Keratinocyte (primary cell): ENCODE data around the gene PRRG1. TPM values are rescaled to one million over a fixed set of nuclear protein-coding genes. Genes with fewer than 3 reads are reported as not detected.

Experiments
- DNase-seq: peaks from one replicate; pipeline ENCODE4 v3.0.0-alpha.2; 2011; ENCODE audit warnings: low read depth, missing footprints, low spot score
- FAIRE-seq: peaks from 2 replicates; lab custom pipeline; 2011; peaks lifted over from hg19 to GRCh38; lab: Jason Lieb, UNC
- H2AFZ ChIP-seq: 2 replicates; pipeline ENCODE4 v1.6.0; 2012; ENCODE audit warnings: low read length, control low read depth, inconsistent platforms; ENCODE audit not compliant: control insufficient read depth
- H3K27ac ChIP-seq: 2 replicates; pipeline ENCODE4 v1.5.1; 2011; ENCODE audit warnings: low read length; ENCODE audit not compliant: control insufficient read depth, insufficient read depth
- H3K27me3 ChIP-seq: 3 replicates; pipeline ENCODE4 v1.6.0; 2011; ENCODE audit warnings: low read length; ENCODE audit not compliant: control insufficient read depth, insufficient read depth; ENCODE audit errors: extremely low read depth
- H3K36me3 ChIP-seq, 2 experiments: 2 replicates in 1 of 2; 3 replicates in 1 of 2; pipeline ENCODE4 v1.5.1; 2011; ENCODE audit warnings: low read length in 2 of 2, mild to moderate bottlenecking in 1 of 2; ENCODE audit not compliant: control insufficient read depth in 2 of 2, insufficient read depth in 2 of 2; ENCODE audit errors: extremely low read depth in 1 of 2
- H3K4me1 ChIP-seq: 3 replicates; pipeline ENCODE4 v1.5.1; 2011; ENCODE audit warnings: low read length; ENCODE audit not compliant: control insufficient read depth, insufficient read depth; ENCODE audit errors: extremely low read depth
- H3K4me2 ChIP-seq: 3 replicates; pipeline ENCODE4 v1.6.0; 2011; ENCODE audit warnings: low read depth, low read length; ENCODE audit not compliant: control insufficient read depth, insufficient read depth; ENCODE audit errors: extremely low read depth
- H3K4me3 ChIP-seq, 3 experiments: fragments of 200-600 bp in 1 of 3; sonication (generic) in 1 of 3; 2 replicates in 2 of 3; 3 replicates in 1 of 3; pipeline ENCODE4 v1.5.1; 2011 to 2016; ENCODE audit warnings: low read length in 3 of 3, mild to moderate bottlenecking in 3 of 3, control low read depth in 2 of 3, inconsistent platforms in 1 of 3, low read depth in 1 of 3, mixed read lengths in 1 of 3, mixed run types in 1 of 3, moderate library complexity in 1 of 3; ENCODE audit not compliant: control insufficient read depth in 2 of 3, insufficient read depth in 2 of 3; ENCODE audit errors: extremely low read depth in 1 of 3
- H3K79me2 ChIP-seq: 2 replicates; pipeline ENCODE4 v1.6.0; 2012; ENCODE audit warnings: low read length; ENCODE audit not compliant: control insufficient read depth, insufficient read depth
- H3K9ac ChIP-seq: 3 replicates; pipeline ENCODE4 v1.6.0; 2011; ENCODE audit warnings: low read length; ENCODE audit not compliant: control insufficient read depth, insufficient read depth; ENCODE audit errors: extremely low read depth
- H3K9me1 ChIP-seq: 3 replicates; pipeline ENCODE4 v1.6.0; 2011; ENCODE audit warnings: low read length; ENCODE audit not compliant: control insufficient read depth, insufficient read depth; ENCODE audit errors: extremely low read depth
- H3K9me3 ChIP-seq: 2 replicates; pipeline ENCODE4 v1.5.1; 2012; ENCODE audit warnings: low read depth, low read length; ENCODE audit not compliant: control insufficient read depth
- H4K20me1 ChIP-seq: 3 replicates; pipeline ENCODE4 v1.6.0; 2011; ENCODE audit warnings: low read length; ENCODE audit not compliant: control insufficient read depth, insufficient read depth; ENCODE audit errors: extremely low read depth
- EZH2 ChIP-seq: IDR thresholded peaks from one replicate; pipeline ENCODE4 v1.6.1; 2012; ENCODE audit warnings: inconsistent platforms, mild to moderate bottlenecking, low read length, moderate library complexity
- dilution Hi-C: fragments of 300-500 bp; cut with MboI; formaldehyde crosslinking; loops from one replicate; pipeline ENCODE4 v1.7.0; 2020; ENCODE audit warnings: low sequenced_read_pairs; ENCODE audit not compliant: extremely low pct_ligation_motif_present
- polyA plus RNA-seq, 5 experiments: library from polyadenylated mRNA; depleted of rRNA in 3 of 5; stranded (reverse) in 3 of 5; stranded (forward) in 1 of 5; unstranded in 1 of 5; fragments of >200 nt; gene quantifications; 1 replicate in 1 of 5; 2 replicates in 3 of 5; 3 replicates in 1 of 5; pipeline versions ENCODE4 v1.2.1 to v1.2.3, GENCODE V29; 2011 to 2012; ENCODE audit warnings: missing spikeins in 2 of 5, low read depth in 1 of 5, low replicate concordance in 1 of 5
- TF ChIP-seq, protein P1 (sequence below), 3 experiments: IDR thresholded peaks in 1 of 3; conservative IDR thresholded peaks in 1 of 3; optimal IDR thresholded peaks in 1 of 3; 2 replicates in 2 of 3; 3 replicates in 1 of 3; pipeline versions ENCODE3 to v1.5.1; 2011; ENCODE audit warnings: low read length in 3 of 3, mild to moderate bottlenecking in 3 of 3, moderate library complexity in 2 of 3, control low read depth in 1 of 3, inconsistent platforms in 1 of 3; ENCODE audit not compliant: insufficient read depth in 2 of 3; ENCODE audit errors: extremely low read depth in 1 of 3

Gene PRRG1
- polyA plus RNA-seq, 1 donor (not counting 4 experiments of a cell fraction or from before 2014, with no cell fraction given) = 29.2 TPM

GRCh38 chrX:37371578-37371991, 22.4 kb downstream of the PRRG1 start:
- Histone ChIP-seq H3K9me3 (no peaks in the 10 kb centered on the region), H3K4me2 (no peak overlapping the region), H3K9me1 (no peaks in the 10 kb centered on the region), H3K27me3 (no peaks in the 10 kb centered on the region), H4K20me1 (no peaks in the 10 kb centered on the region), H3K4me1 (no peaks in the 10 kb centered on the region), H3K36me3 (no peaks in the 10 kb centered on the region), H2AFZ (no peak overlapping the region), H3K79me2 (peaks cover 47% of the 10 kb centered on the region), H3K27ac (no peak overlapping the region), H3K4me3 (no peak overlapping the region), H3K9ac (no peak overlapping the region)
- dilution Hi-C loops = no loop called here
- no peak for DNase-seq
- no peak for FAIRE-seq
- TF ChIP-seq, protein P1, sequence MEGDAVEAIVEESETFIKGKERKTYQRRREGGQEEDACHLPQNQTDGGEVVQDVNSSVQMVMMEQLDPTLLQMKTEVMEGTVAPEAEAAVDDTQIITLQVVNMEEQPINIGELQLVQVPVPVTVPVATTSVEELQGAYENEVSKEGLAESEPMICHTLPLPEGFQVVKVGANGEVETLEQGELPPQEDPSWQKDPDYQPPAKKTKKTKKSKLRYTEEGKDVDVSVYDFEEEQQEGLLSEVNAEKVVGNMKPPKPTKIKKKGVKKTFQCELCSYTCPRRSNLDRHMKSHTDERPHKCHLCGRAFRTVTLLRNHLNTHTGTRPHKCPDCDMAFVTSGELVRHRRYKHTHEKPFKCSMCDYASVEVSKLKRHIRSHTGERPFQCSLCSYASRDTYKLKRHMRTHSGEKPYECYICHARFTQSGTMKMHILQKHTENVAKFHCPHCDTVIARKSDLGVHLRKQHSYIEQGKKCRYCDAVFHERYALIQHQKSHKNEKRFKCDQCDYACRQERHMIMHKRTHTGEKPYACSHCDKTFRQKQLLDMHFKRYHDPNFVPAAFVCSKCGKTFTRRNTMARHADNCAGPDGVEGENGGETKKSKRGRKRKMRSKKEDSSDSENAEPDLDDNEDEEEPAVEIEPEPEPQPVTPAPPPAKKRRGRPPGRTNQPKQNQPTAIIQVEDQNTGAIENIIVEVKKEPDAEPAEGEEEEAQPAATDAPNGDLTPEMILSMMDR (optimal IDR thresholded peaks at IDR 0.05 in 1 of 3, IDR thresholded peaks at IDR 0.05 in 1 of 3, conservative IDR thresholded peaks at IDR 0.05 in 1 of 3; ENCODE audit: extremely low read depth in 1 of 3, insufficient read depth in 2 of 3, low read length in 3 of 3) = no peak
- TF ChIP-seq EZH2 = no peak

DNA sequence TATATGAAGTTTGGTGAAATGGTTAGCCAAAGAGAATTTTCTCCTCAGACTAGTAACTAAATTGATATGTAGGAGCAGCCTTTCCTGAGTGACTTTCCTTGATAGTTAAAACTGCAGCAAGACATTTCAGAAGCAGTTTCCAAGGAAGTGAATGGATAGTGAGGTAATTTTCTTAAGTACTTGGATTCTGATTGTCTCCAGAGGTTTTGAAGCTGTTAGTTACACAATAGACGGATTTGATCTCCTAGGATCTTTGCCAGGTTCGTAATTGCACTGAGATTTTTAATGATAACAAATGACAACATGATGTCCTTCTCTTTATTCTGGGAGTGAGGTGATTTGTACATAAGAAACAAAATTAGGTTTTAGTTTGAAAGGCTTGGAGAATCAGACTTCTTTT, 29.2 kb downstream of the PRRG1 start:
- peaks cover 2% of the 10 kb centered on the region for H3K4me1 ChIP-seq
- no peaks in the 10 kb centered on the region for H3K9me1 ChIP-seq
- DNase-seq (no peak), FAIRE-seq (no peak)
- dilution Hi-C loops = no loop called here
- no peaks in the 10 kb centered on the region for H3K36me3 ChIP-seq
- no peak overlapping the region for H2AFZ ChIP-seq
- TF ChIP-seq EZH2 = no peak
- TF ChIP-seq, protein P1 (optimal IDR thresholded peaks at IDR 0.05 in 1 of 3, IDR thresholded peaks at IDR 0.05 in 1 of 3, conservative IDR thresholded peaks at IDR 0.05 in 1 of 3; ENCODE audit: extremely low read depth in 1 of 3, insufficient read depth in 2 of 3, low read length in 3 of 3) = no peak
- H3K4me2 ChIP-seq = no peak overlapping the region
- no peaks in the 10 kb centered on the region for H3K9me3 ChIP-seq
- no peaks in the 10 kb centered on the region for H3K27me3 ChIP-seq
- no peak overlapping the region for H3K9ac ChIP-seq
- no peaks in the 10 kb centered on the region for H4K20me1 ChIP-seq
- peaks cover 28% of the 10 kb centered on the region for H3K79me2 ChIP-seq
- H3K4me3 ChIP-seq = no peak overlapping the region
- no peak overlapping the region for H3K27ac ChIP-seq
